Metanephros (tissue), 1 donor: ENCODE results near the gene SLC22A24. TPM values are rescaled to one million over a fixed set of nuclear protein-coding genes. Genes with fewer than 3 reads are reported as not detected.

Experiments
- total RNA-seq: library from RNA; depleted of rRNA; stranded (reverse); fragments of >200 nt; gene quantifications from one replicate; pipeline ENCODE4 v1.2.3, GENCODE V29; 2014

The SLC22A24 gene
- total RNA-seq, result 0.88 TPM

GRCh38 chr11:63144121-63144520 lies at the start of gene SLC22A24:
Gene SLC22A24, minus strand, starts transcription at chr11:63144221. Its CDS starts 442 bp downstream, at chr11:63143779.

Other genes starting within 250 kb of the SLC22A24 start
- not detected for gene CHRM1, start 222.9 kb downstream of the SLC22A24 start, total RNA-seq
- gene SLC22A6, start 159.3 kb downstream of the SLC22A24 start, total RNA-seq, result 9.7 TPM
- gene SLC22A8, start 128.4 kb downstream of the SLC22A24 start, total RNA-seq, result 10.3 TPM
- gene SLC22A25, start 99.4 kb upstream of the SLC22A24 start, total RNA-seq, result not detected
- gene SLC22A9, start 225.6 kb upstream of the SLC22A24 start, total RNA-seq, result not detected